Left lung (tissue), 10 donors: ENCODE data around the gene CCT4. TPM values are rescaled to one million over a fixed set of nuclear protein-coding genes. Genes with fewer than 3 reads are reported as not detected.

Source experiments
- ATAC-seq: fragments of 200-7000 bp; cut with Tn5 transposase; one replicate; pipeline ENCODE4 v1.9.1; 2020; ENCODE audit warnings: moderate library complexity
- DNase-seq, 4 donors: peaks; one replicate each; pipeline ENCODE4 v3.0.0-alpha.2; 2013 to 2020
- H3K27ac ChIP-seq, 2 donors: fragments of 200-600 bp; sonication (generic) in 1 of 2; one replicate each; pipeline versions ENCODE4 v1.5.0 to v1.8.0; 2020 to 2021
- H3K27me3 ChIP-seq, 2 donors: fragments of 200-600 bp; sonication (generic) in 1 of 2; one replicate each; pipeline versions ENCODE4 v1.5.0 to v1.8.0; 2020 to 2021
- H3K36me3 ChIP-seq, 2 donors: fragments of 200-600 bp; sonication (generic) in 1 of 2; one replicate each; pipeline versions ENCODE4 v1.5.0 to v1.8.0; 2020 to 2021
- H3K4me1 ChIP-seq, 2 donors: fragments of 200-600 bp; one replicate each; pipeline ENCODE4 v1.8.0; 2021
- H3K4me3 ChIP-seq, 2 donors: fragments of 200-600 bp; sonication (generic) in 1 of 2; one replicate each; pipeline versions ENCODE4 v1.5.0 to v1.8.0; 2020 to 2021; ENCODE audit warnings: mild to moderate bottlenecking in 1 of 2
- H3K9me3 ChIP-seq, 2 donors: fragments of 200-600 bp; sonication (generic) in 1 of 2; one replicate each; pipeline versions ENCODE4 v1.5.0 to v1.8.0; 2020 to 2021
- intact Hi-C, 2 donors: fragments of 100-400 bp; cut with DNase I; formaldehyde crosslinking; loops; one replicate each; pipeline versions ENCODE4 v1.11.2 to v1.14.2; 2022
- polyA plus RNA-seq, 6 donors: library from polyadenylated mRNA; unstranded; fragments of 120-200 nt; gene quantifications; one replicate each; pipeline ENCODE4 v1.2.1, GENCODE V29; 2013; ENCODE audit not compliant: insufficient read length in 6 of 6
- total RNA-seq, 2 donors: library from RNA; stranded (reverse); fragmentation: NEBNext Ultra II Directional; extraction: Animal tissue kit (Norgen Biotek cat#: 25700); gene quantifications; one replicate each; pipeline ENCODE4 v1.2.1, GENCODE V29; 2021
- TF ChIP-seq, protein P1 (sequence below), 2 donors: fragments of 200-600 bp; sonication (generic) in 1 of 2; IDR thresholded peaks; one replicate each; pipeline versions ENCODE4 v1.5.0 to v1.8.0; 2021; ENCODE audit warnings: antibody characterized with exemption in 2 of 2
- donor health status: DM: no; HTN: yes; CAD: no.
- donor health status: DM: no; HTN: no; CAD: no.

The CCT4 gene
- total and polyA plus RNA-seq, 8 donors = 124 to 172 (median 163) TPM

GRCh38 chr2:61928826-61929461 lies 40.5 kb upstream of the CCT4 start:
- Histone ChIP-seq H3K27me3 (no peaks in the 10 kb centered on the region), H3K9me3 (peaks cover 0 to 2% of the 10 kb centered on the region in 2 donors), H3K4me3 (no peak overlapping the region), H3K36me3 (no peaks in the 10 kb centered on the region), H3K27ac (no peak overlapping the region), H3K4me1 (no peaks in the 10 kb centered on the region)
- intact Hi-C loops = no loop called here
- TF ChIP-seq, protein P1, sequence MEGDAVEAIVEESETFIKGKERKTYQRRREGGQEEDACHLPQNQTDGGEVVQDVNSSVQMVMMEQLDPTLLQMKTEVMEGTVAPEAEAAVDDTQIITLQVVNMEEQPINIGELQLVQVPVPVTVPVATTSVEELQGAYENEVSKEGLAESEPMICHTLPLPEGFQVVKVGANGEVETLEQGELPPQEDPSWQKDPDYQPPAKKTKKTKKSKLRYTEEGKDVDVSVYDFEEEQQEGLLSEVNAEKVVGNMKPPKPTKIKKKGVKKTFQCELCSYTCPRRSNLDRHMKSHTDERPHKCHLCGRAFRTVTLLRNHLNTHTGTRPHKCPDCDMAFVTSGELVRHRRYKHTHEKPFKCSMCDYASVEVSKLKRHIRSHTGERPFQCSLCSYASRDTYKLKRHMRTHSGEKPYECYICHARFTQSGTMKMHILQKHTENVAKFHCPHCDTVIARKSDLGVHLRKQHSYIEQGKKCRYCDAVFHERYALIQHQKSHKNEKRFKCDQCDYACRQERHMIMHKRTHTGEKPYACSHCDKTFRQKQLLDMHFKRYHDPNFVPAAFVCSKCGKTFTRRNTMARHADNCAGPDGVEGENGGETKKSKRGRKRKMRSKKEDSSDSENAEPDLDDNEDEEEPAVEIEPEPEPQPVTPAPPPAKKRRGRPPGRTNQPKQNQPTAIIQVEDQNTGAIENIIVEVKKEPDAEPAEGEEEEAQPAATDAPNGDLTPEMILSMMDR (IDR thresholded peaks at IDR 0.05) = no peak
- DNase-seq = no peak
- ATAC-seq = no peak

DNA sequence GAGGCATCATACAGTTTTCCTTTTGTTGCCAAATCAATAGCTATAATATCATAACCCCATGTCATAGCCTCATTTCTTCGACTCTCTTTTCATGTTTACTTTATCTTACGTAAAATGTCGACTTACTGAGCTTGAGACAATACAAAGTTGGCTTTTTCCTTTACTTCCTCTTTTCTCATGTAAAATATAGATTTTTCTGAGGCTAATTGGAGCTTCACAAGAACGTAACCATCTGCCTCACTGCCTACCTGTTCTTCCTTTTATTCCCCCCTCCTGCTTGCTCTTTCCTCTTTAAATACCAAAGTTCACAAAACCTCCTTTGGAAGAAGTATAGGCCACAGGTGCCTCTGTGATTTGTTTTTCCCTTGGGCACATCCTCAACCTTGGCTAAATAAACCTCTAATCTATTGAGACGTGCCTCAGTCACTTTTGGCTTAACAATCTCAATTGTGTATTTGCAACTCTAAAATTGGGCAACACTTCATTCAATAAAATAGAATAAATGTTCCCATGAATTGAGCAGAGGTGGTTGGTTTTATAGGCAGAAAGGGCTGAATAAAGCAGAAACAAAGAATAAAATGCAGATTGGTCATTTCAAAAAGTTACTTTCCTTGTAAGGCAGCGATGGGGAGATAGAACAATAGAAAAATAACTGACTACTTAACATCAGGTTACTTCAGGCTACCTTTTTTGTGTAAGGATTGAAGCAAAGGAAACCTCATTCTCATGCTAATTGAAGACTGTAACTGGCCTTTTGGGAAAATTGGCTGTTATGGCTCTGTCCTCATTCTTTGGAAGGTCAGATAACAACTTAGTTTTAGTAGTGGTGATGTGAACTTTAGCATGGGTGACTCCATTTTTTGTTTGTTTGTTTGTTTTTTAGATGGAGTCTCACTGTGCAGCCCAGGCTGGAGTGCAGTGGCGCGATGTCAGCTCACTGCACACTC lies 38.3 kb upstream of the CCT4 start:
- intact Hi-C loops = no loop called here
- Histone ChIP-seq H3K4me1 (no peaks in the 10 kb centered on the region), H3K4me3 (no peak overlapping the region), H3K27ac (no peak overlapping the region), H3K9me3 (no peaks in the 10 kb centered on the region), H3K27me3 (no peaks in the 10 kb centered on the region), H3K36me3 (no peaks in the 10 kb centered on the region)
- TF ChIP-seq, protein P1 (IDR thresholded peaks at IDR 0.05) = no peak
- no peak for ATAC-seq
- no peak for DNase-seq

GRCh38 chr2:61924895-61925663 lies 36.6 kb upstream of the CCT4 start:
- intact Hi-C loops = no loop called here
- TF ChIP-seq, protein P1 (IDR thresholded peaks at IDR 0.05) = no peak

DNA sequence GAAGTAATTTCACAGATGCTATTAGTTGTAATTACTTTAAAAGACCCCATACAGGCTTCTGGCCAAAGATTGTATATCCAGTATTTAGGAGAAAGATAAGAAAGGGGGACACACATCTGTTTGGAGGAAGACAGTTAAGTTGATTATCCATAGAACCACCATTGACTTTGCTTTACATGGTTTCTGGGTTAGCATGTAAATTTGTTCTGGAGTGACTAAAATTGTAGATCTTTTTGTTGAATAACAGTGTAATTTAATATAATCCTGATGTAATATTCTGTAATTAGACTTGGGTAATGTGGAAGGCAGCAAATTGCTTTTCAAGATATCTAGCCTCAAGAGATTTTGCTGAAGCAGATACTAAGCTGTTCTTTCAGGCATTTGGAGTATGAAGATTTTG lies 34.3 kb upstream of the CCT4 start:
- Histone ChIP-seq H3K4me3 (no peak overlapping the region), H3K9me3 (no peaks in the 10 kb centered on the region), H3K36me3 (peaks cover 0 to 16% of the 10 kb centered on the region in 2 donors), H3K27me3 (no peaks in the 10 kb centered on the region), H3K27ac (no peak overlapping the region), H3K4me1 (peaks cover 0 to 1% of the 10 kb centered on the region in 2 donors)
- ATAC-seq (no peak), DNase-seq (no peak)
- TF ChIP-seq, protein P1 (IDR thresholded peaks at IDR 0.05) = no peak
- intact Hi-C loops = no loop called here

More at GRCh38 chr2:61924895-61925663, 36.6 kb upstream of the CCT4 start:
- DNase-seq (no peak), ATAC-seq (no peak)
- peaks cover 0 to 4% of the 10 kb centered on the region in 2 donors for H3K36me3 ChIP-seq
- H3K27me3 ChIP-seq = no peaks in the 10 kb centered on the region
- no peaks in the 10 kb centered on the region for H3K4me1 ChIP-seq
- no peak overlapping the region for H3K27ac ChIP-seq
- no peaks in the 10 kb centered on the region for H3K9me3 ChIP-seq
- no peak overlapping the region for H3K4me3 ChIP-seq
